Measurements from ENCODE around the gene TMEM201.

The TMEM201 gene

DNA sequence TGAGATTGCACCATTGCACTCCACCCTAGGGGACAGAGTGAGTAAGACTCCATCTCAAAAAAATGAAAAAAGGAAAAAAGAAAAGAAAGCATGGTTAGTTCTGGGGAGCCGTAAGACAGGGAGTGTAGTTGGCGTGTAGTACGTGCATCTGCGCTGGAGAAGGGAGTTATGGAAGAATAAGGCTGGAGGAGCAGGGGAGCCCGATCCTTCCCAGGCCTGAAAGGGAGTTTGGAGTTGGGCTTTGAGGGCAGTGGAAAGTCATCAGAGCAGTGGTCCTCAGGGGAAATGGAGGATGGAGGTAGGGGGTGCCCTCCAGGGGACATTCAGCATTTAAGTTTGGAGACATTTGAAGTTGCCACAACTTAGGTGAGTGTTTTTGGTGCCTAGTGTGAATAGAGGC, 11.3 kb upstream of the TMEM201 start:
- H3K36me3 ChIP-seq (ENCODE audit: control insufficient read depth in 2 of 2, insufficient read depth in 1 of 2, low read length in 2 of 2): peaks cover 4 to 67% of the 10 kb centered on the region in 2 experiments; a peak in 2 of 3 replicates
- H3K4me1 ChIP-seq (ENCODE audit: control insufficient read depth, insufficient read depth, low read length): no peaks in the 10 kb centered on the region
- no peak overlapping the region for H3K27ac ChIP-seq (ENCODE audit: extremely low read depth, low read depth, low read length)
- no peak overlapping the region for H3K4me3 ChIP-seq (ENCODE audit: low read depth, low read length)
- H3K9me3 ChIP-seq (ENCODE audit: control insufficient read depth, insufficient read depth, low read depth, low read length): no peaks in the 10 kb centered on the region
- POLR2A ChIA-PET: no interaction called here
- TF ChIP-seq ZNF112 (tag by site-specific recombination; IDR thresholded peaks at IDR 0.05) (no peak), OVOL3 (tag by site-specific recombination; IDR thresholded peaks at IDR 0.05) (no peak), ZNF24 (tag by site-specific recombination; IDR thresholded peaks at IDR 0.05) (no peak), ZIC2 (tag by site-specific recombination; IDR thresholded peaks at IDR 0.05) (no peak), SCRT1 (tag by site-specific recombination; IDR thresholded peaks at IDR 0.05; ENCODE audit: borderline replicate concordance) (no peak), ZFP3 (tag by site-specific recombination; IDR thresholded peaks at IDR 0.05; ENCODE audit: low read depth) (no peak), ZNF837 (tag by site-specific recombination; IDR thresholded peaks at IDR 0.05) (no peak), ZNF223 (tag by site-specific recombination; IDR thresholded peaks at IDR 0.05) (no peak), ZNF48 (tag by site-specific recombination; IDR thresholded peaks at IDR 0.05) (no peak), ZNF133 (tag by site-specific recombination; IDR thresholded peaks at IDR 0.05) (no peak), ZNF169 (tag by site-specific recombination; IDR thresholded peaks at IDR 0.05) (no peak)
- TF ChIP-seq, protein P1, sequence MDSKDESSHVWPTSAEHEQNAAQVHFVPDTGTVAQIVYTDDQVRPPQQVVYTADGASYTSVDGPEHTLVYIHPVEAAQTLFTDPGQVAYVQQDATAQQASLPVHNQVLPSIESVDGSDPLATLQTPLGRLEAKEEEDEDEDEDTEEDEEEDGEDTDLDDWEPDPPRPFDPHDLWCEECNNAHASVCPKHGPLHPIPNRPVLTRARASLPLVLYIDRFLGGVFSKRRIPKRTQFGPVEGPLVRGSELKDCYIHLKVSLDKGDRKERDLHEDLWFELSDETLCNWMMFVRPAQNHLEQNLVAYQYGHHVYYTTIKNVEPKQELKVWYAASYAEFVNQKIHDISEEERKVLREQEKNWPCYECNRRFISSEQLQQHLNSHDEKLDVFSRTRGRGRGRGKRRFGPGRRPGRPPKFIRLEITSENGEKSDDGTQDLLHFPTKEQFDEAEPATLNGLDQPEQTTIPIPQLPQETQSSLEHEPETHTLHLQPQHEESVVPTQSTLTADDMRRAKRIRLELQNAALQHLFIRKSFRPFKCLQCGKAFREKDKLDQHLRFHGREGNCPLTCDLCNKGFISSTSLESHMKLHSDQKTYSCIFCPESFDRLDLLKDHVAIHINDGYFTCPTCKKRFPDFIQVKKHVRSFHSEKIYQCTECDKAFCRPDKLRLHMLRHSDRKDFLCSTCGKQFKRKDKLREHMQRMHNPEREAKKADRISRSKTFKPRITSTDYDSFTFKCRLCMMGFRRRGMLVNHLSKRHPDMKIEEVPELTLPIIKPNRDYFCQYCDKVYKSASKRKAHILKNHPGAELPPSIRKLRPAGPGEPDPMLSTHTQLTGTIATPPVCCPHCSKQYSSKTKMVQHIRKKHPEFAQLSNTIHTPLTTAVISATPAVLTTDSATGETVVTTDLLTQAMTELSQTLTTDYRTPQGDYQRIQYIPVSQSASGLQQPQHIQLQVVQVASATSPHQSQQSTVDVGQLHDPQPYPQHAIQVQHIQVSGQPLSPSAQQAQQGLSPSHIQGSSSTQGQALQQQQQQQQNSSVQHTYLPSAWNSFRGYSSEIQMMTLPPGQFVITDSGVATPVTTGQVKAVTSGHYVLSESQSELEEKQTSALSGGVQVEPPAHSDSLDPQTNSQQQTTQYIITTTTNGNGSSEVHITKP (tag by site-specific recombination; IDR thresholded peaks at IDR 0.05): no peak
- TF ChIP-seq, protein P2, sequence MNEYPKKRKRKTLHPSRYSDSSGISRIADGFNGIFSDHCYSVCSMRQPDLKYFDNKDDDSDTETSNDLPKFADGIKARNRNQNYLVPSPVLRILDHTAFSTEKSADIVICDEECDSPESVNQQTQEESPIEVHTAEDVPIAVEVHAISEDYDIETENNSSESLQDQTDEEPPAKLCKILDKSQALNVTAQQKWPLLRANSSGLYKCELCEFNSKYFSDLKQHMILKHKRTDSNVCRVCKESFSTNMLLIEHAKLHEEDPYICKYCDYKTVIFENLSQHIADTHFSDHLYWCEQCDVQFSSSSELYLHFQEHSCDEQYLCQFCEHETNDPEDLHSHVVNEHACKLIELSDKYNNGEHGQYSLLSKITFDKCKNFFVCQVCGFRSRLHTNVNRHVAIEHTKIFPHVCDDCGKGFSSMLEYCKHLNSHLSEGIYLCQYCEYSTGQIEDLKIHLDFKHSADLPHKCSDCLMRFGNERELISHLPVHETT (tag by site-specific recombination; IDR thresholded peaks at IDR 0.05): no peak
- TF ChIP-seq, protein P3, sequence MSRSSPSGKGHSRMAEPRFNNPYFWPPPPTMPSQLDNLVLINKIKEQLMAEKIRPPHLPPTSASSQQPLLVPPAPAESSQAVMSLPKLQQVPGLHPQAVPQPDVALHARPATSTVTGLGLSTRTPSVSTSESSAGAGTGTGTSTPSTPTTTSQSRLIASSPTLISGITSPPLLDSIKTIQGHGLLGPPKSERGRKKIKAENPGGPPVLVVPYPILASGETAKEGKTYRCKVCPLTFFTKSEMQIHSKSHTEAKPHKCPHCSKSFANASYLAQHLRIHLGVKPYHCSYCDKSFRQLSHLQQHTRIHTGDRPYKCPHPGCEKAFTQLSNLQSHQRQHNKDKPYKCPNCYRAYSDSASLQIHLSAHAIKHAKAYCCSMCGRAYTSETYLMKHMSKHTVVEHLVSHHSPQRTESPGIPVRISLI (tag by site-specific recombination; IDR thresholded peaks at IDR 0.05): no peak
- CTCF ChIA-PET: interaction anchor here (1.4 to 2.0 kb wide), 3 partner anchors 9 to 82 kb away, joined by 3 to 7 read pairs (median 7); no protein-coding TSS in a partner anchor

DNA sequence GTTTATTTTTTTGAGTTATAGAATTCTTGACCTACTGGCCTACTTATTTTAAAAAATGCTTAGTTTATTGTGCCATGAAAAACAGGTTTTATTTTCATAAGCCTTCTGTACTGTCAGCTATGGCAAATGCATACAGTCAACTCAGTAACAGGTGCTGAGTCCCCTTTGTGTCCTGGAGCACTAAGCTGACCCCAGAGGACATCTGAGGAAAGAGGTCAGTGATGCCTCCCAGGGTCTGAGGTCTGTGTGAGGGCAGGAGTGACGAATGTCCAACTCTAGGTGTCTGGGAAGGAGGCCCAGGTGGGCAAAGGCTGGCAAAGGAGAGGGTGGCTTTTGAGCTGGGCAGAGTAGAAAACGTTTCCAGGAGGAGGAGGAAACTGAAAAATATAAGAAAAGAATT, 7.8 kb upstream of the TMEM201 start:
- CTCF ChIA-PET: interaction anchor here (0.6 to 1.5 kb wide), 5 partner anchors 14 to 314 kb away, joined by 3 to 4 read pairs (median 3); no protein-coding TSS in a partner anchor
- H3K27ac ChIP-seq (ENCODE audit: extremely low read depth, low read depth, low read length): no peak overlapping the region
- H3K4me1 ChIP-seq (ENCODE audit: control insufficient read depth, insufficient read depth, low read length): no peaks in the 10 kb centered on the region
- H3K9me3 ChIP-seq (ENCODE audit: control insufficient read depth, insufficient read depth, low read depth, low read length): no peaks in the 10 kb centered on the region
- no peak overlapping the region for H3K4me3 ChIP-seq (ENCODE audit: low read depth, low read length)
- peaks cover 7 to 82% of the 10 kb centered on the region in 2 experiments; a peak in 2 of 3 replicates for H3K36me3 ChIP-seq (ENCODE audit: control insufficient read depth in 2 of 2, insufficient read depth in 1 of 2, low read length in 2 of 2)
- POLR2A ChIA-PET: no interaction called here
- TF ChIP-seq ZNF366 (tag by site-specific recombination; conservative IDR thresholded peaks at IDR 0.05): no peak
- TF ChIP-seq, protein P4, sequence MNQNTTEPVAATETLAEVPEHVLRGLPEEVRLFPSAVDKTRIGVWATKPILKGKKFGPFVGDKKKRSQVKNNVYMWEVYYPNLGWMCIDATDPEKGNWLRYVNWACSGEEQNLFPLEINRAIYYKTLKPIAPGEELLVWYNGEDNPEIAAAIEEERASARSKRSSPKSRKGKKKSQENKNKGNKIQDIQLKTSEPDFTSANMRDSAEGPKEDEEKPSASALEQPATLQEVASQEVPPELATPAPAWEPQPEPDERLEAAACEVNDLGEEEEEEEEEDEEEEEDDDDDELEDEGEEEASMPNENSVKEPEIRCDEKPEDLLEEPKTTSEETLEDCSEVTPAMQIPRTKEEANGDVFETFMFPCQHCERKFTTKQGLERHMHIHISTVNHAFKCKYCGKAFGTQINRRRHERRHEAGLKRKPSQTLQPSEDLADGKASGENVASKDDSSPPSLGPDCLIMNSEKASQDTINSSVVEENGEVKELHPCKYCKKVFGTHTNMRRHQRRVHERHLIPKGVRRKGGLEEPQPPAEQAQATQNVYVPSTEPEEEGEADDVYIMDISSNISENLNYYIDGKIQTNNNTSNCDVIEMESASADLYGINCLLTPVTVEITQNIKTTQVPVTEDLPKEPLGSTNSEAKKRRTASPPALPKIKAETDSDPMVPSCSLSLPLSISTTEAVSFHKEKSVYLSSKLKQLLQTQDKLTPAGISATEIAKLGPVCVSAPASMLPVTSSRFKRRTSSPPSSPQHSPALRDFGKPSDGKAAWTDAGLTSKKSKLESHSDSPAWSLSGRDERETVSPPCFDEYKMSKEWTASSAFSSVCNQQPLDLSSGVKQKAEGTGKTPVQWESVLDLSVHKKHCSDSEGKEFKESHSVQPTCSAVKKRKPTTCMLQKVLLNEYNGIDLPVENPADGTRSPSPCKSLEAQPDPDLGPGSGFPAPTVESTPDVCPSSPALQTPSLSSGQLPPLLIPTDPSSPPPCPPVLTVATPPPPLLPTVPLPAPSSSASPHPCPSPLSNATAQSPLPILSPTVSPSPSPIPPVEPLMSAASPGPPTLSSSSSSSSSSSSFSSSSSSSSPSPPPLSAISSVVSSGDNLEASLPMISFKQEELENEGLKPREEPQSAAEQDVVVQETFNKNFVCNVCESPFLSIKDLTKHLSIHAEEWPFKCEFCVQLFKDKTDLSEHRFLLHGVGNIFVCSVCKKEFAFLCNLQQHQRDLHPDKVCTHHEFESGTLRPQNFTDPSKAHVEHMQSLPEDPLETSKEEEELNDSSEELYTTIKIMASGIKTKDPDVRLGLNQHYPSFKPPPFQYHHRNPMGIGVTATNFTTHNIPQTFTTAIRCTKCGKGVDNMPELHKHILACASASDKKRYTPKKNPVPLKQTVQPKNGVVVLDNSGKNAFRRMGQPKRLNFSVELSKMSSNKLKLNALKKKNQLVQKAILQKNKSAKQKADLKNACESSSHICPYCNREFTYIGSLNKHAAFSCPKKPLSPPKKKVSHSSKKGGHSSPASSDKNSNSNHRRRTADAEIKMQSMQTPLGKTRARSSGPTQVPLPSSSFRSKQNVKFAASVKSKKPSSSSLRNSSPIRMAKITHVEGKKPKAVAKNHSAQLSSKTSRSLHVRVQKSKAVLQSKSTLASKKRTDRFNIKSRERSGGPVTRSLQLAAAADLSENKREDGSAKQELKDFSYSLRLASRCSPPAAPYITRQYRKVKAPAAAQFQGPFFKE (tag by site-specific recombination; IDR thresholded peaks at IDR 0.05; ENCODE audit: borderline replicate concordance): no peak
- no peak for TF ChIP-seq ZBTB7A (tag by site-specific recombination; IDR thresholded peaks at IDR 0.05; ENCODE audit: low read depth)
- TF ChIP-seq ZNF626 (tag by site-specific recombination; IDR thresholded peaks at IDR 0.05): no peak
- TF ChIP-seq, protein P5, sequence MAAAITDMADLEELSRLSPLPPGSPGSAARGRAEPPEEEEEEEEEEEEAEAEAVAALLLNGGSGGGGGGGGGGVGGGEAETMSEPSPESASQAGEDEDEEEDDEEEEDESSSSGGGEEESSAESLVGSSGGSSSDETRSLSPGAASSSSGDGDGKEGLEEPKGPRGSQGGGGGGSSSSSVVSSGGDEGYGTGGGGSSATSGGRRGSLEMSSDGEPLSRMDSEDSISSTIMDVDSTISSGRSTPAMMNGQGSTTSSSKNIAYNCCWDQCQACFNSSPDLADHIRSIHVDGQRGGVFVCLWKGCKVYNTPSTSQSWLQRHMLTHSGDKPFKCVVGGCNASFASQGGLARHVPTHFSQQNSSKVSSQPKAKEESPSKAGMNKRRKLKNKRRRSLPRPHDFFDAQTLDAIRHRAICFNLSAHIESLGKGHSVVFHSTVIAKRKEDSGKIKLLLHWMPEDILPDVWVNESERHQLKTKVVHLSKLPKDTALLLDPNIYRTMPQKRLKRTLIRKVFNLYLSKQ (tag by site-specific recombination; IDR thresholded peaks at IDR 0.05; ENCODE audit: borderline replicate concordance): no peak
- TF ChIP-seq KLF16 (tag by site-specific recombination; IDR thresholded peaks at IDR 0.05): no peak
- no peak for TF ChIP-seq TRIM28 (IDR thresholded peaks at IDR 0.05; ENCODE audit: borderline replicate concordance, low read length)
- no peak for TF ChIP-seq ZNF341 (tag by site-specific recombination; IDR thresholded peaks at IDR 0.05; ENCODE audit: low read depth)
- TF ChIP-seq ZNF549 (tag by site-specific recombination; IDR thresholded peaks at IDR 0.05): no peak
